LHCN-M2 (cell line): ENCODE results near the gene CLCN6. TPM values are rescaled to one million over a fixed set of nuclear protein-coding genes. Genes with fewer than 3 reads are reported as not detected.

Experiments
- total RNA-seq: library from RNA; depleted of rRNA; stranded (reverse); fragments of >200 nt; gene quantifications from 2 replicates; pipeline ENCODE4 v1.2.3, GENCODE V29; 2014; rRNA removed

CLCN6 gene
- total RNA-seq, 1 experiment from 2014 or later, result 10.7 TPM

Other genes with a start within 250 kb of the CLCN6 start
- gene FBXO2, start 151.8 kb upstream of the CLCN6 start, total RNA-seq, result not detected in 2 replicates
- gene FBXO44, start 151.3 kb upstream of the CLCN6 start, total RNA-seq, result 2.4 and 5.2 TPM in 2 replicates
- 1.1 and 1.2 TPM in 2 replicates for gene FBXO6, start 142.0 kb upstream of the CLCN6 start, total RNA-seq
- gene MAD2L2, start 125.0 kb upstream of the CLCN6 start, total RNA-seq, result 86.2 and 90.6 TPM in 2 replicates
- gene DRAXIN, start 114.5 kb upstream of the CLCN6 start, total RNA-seq, result under 0.01 and 0.13 TPM in 2 replicates
- 35.8 and 39.4 TPM in 2 replicates for gene AGTRAP, start 70.1 kb upstream of the CLCN6 start, total RNA-seq
- gene C1orf167, start 44.0 kb upstream of the CLCN6 start, total RNA-seq, result not detected in 2 replicates
- gene MTHFR, start 227 bp upstream of the CLCN6 start, total RNA-seq, result 7.8 and 11.7 TPM in 2 replicates
- not detected in 2 replicates for gene NPPA, start 41.6 kb downstream of the CLCN6 start, total RNA-seq
- not detected in 2 replicates for gene NPPB, start 52.8 kb downstream of the CLCN6 start, total RNA-seq
- 118 and 131 TPM in 2 replicates for gene KIAA2013, start 120.2 kb downstream of the CLCN6 start, total RNA-seq
- gene PLOD1, start 128.5 kb downstream of the CLCN6 start, total RNA-seq, result 355 and 458 TPM in 2 replicates
- 69.7 and 71.7 TPM in 2 replicates for gene MFN2, start 174.3 kb downstream of the CLCN6 start, total RNA-seq
- 40.1 and 49.6 TPM in 2 replicates for gene MIIP, start 213.3 kb downstream of the CLCN6 start, total RNA-seq